ENCODE measurements around the gene ACKR3. TPM values are rescaled to one million over a fixed set of nuclear protein-coding genes. Genes with fewer than 3 reads are reported as not detected.

Gene ACKR3
- total RNA-seq, 1 experiment from 2014 or later, result 3.9 TPM

DNA sequence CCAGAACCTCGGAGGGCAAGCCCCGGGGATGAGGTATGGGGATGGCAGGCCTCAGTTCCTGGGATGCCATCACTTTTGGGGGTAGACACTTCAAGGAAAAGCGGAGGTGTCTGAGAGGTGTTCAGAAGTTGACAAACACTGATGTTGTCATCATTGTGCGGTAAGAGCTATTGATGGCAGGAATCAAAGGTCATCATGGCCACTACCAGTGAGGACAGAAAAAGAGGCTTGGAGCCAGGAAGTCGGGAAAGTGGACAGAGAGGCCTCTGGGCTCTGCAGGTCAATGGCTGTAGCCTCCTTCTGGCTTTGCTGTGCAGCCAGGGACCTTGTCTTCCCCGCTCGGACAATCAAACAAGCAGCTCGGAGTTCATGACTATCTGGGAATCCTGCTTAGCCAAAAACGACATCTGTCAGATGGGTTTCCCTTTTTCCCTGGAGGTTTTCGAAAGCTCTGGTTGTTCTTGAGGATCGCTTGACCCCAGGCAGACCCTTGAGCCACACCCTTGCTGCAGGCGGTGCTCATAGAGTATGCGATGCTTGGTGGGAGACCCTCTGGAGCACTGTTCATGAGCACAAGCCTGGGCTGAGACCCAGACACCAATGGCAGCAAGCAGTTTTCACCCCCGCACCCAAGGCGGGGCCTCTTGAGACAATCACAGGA is 19.4 kb downstream of the ACKR3 start:
- Mint-ChIP-seq H3K9me3 (ENCODE audit: unreplicated experiment) (no peaks in the 10 kb centered on the region), H3K4me3 (ENCODE audit: unreplicated experiment) (no peak overlapping the region), H3K27ac (ENCODE audit: unreplicated experiment) (no peak overlapping the region), H3K36me3 (ENCODE audit: insufficient read depth, unreplicated experiment) (no peaks in the 10 kb centered on the region), H3K4me1 (ENCODE audit: low read depth, unreplicated experiment) (no peaks in the 10 kb centered on the region), H3K27me3 (ENCODE audit: insufficient read depth, unreplicated experiment) (no peaks in the 10 kb centered on the region)
- H3K9me3 ChIP-seq, result no peaks in the 10 kb centered on the region
- H3K36me3 ChIP-seq (ENCODE audit: control insufficient read depth, insufficient read depth, low read length), result no peaks in the 10 kb centered on the region
- H3K4me1 ChIP-seq, result no peaks in the 10 kb centered on the region
- H3K27me3 ChIP-seq (replicated peaks; ENCODE audit: control insufficient read depth, insufficient read depth, low read length), result no peaks in the 10 kb centered on the region
- no peak overlapping the region for H3K4me3 ChIP-seq (ENCODE audit: low read depth, low read length)
- intact Hi-C loops (cut with micrococcal nuclease; ENCODE audit: unreplicated experiment), result no loop called here
- ChIA-PET POLR2A (no interaction called here), CTCF (no interaction called here)
- DNase-seq, result no peak
- no TSS peak for BruUV-seq (replicated peaks)
- TF ChIP-seq, protein P1, sequence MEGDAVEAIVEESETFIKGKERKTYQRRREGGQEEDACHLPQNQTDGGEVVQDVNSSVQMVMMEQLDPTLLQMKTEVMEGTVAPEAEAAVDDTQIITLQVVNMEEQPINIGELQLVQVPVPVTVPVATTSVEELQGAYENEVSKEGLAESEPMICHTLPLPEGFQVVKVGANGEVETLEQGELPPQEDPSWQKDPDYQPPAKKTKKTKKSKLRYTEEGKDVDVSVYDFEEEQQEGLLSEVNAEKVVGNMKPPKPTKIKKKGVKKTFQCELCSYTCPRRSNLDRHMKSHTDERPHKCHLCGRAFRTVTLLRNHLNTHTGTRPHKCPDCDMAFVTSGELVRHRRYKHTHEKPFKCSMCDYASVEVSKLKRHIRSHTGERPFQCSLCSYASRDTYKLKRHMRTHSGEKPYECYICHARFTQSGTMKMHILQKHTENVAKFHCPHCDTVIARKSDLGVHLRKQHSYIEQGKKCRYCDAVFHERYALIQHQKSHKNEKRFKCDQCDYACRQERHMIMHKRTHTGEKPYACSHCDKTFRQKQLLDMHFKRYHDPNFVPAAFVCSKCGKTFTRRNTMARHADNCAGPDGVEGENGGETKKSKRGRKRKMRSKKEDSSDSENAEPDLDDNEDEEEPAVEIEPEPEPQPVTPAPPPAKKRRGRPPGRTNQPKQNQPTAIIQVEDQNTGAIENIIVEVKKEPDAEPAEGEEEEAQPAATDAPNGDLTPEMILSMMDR (IDR thresholded peaks at IDR 0.05; ENCODE audit: insufficient read depth in 1 of 2, low read depth in 1 of 2, low read length in 1 of 2, severe bottlenecking in 1 of 2, unreplicated experiment in 1 of 2), result no peak

DNA sequence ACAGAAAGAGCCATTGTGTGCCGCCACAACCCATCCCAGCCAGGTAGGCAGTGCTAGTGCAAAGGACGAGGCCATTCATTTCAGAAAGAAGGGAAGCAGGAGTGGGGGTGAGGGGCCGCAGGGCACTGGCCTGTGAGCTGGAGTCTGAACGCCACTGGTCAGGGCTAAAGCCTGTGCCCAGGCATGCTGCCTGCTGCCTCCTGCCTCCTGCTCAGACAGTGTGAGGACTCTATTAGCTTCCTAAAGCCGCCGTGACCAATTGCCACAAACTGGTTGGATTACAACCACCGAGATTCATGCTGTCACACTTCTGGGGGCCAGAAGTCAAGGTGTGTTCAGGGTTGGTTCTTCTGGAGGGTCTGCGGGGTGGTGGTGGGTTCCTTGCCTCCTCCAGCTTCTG is 21.2 kb downstream of the ACKR3 start:
- BruUV-seq (replicated peaks), result no TSS peak
- CTCF ChIA-PET, result no interaction called here
- no peak overlapping the region for H3K4me3 Mint-ChIP-seq (ENCODE audit: unreplicated experiment)
- no peaks in the 10 kb centered on the region for H3K27me3 Mint-ChIP-seq (ENCODE audit: insufficient read depth, unreplicated experiment)
- no peaks in the 10 kb centered on the region for H3K36me3 Mint-ChIP-seq (ENCODE audit: insufficient read depth, unreplicated experiment)
- H3K27ac Mint-ChIP-seq (ENCODE audit: unreplicated experiment), result no peak overlapping the region
- no peaks in the 10 kb centered on the region for H3K9me3 Mint-ChIP-seq (ENCODE audit: unreplicated experiment)
- DNase-seq, result no peak
- H3K9me3 ChIP-seq, result no peaks in the 10 kb centered on the region
- TF ChIP-seq, protein P1 (IDR thresholded peaks at IDR 0.05; ENCODE audit: insufficient read depth in 1 of 2, low read depth in 1 of 2, low read length in 1 of 2, severe bottlenecking in 1 of 2, unreplicated experiment in 1 of 2), result no peak
- intact Hi-C loops (cut with micrococcal nuclease; ENCODE audit: unreplicated experiment), result no loop called here
- no peaks in the 10 kb centered on the region for H3K4me1 Mint-ChIP-seq (ENCODE audit: low read depth, unreplicated experiment)
- no peaks in the 10 kb centered on the region for H3K27me3 ChIP-seq (replicated peaks; ENCODE audit: control insufficient read depth, insufficient read depth, low read length)
- no peaks in the 10 kb centered on the region for H3K4me1 ChIP-seq
- POLR2A ChIA-PET, result no interaction called here
- no peak overlapping the region for H3K4me3 ChIP-seq (ENCODE audit: low read depth, low read length)
- no peaks in the 10 kb centered on the region for H3K36me3 ChIP-seq (ENCODE audit: control insufficient read depth, insufficient read depth, low read length)

DNA sequence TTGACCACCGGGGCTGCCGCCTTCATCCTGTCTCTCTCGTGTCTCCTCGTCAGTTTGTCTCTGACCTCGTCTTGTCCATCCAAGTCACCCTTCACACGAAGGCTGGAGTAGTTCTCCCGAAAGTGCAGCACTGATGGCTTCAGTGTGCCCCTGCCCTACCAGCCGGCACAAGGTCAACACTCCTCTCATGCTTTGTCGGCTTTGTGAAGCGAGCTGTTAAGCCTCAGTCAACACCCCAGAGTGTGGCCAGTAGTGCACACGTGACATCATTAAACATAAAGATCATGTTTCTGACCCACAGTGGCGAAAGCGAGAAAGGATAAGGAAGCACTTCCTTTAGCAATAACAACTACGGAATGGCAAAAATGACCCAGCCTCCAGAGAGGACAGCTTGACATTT is 23.2 kb downstream of the ACKR3 start:
- POLR2A ChIA-PET, result no interaction called here

More for the DNA sequence above, 23.2 kb downstream of the ACKR3 start:
- CTCF ChIA-PET, result no interaction called here
- Mint-ChIP-seq H3K27me3 (ENCODE audit: insufficient read depth, unreplicated experiment) (no peaks in the 10 kb centered on the region), H3K36me3 (ENCODE audit: insufficient read depth, unreplicated experiment) (no peaks in the 10 kb centered on the region), H3K4me3 (ENCODE audit: unreplicated experiment) (no peak overlapping the region), H3K9me3 (ENCODE audit: unreplicated experiment) (no peaks in the 10 kb centered on the region), H3K4me1 (ENCODE audit: low read depth, unreplicated experiment) (no peaks in the 10 kb centered on the region), H3K27ac (ENCODE audit: unreplicated experiment) (no peak overlapping the region)
- H3K4me1 ChIP-seq, result no peaks in the 10 kb centered on the region
- H3K27me3 ChIP-seq (replicated peaks; ENCODE audit: control insufficient read depth, insufficient read depth, low read length), result no peaks in the 10 kb centered on the region
- DNase-seq, result no peak
- BruUV-seq (replicated peaks), result no TSS peak
- H3K9me3 ChIP-seq, result no peaks in the 10 kb centered on the region
- intact Hi-C loops (cut with micrococcal nuclease; ENCODE audit: unreplicated experiment), result no loop called here
- no peak overlapping the region for H3K4me3 ChIP-seq (ENCODE audit: low read depth, low read length)
- TF ChIP-seq, protein P1 (IDR thresholded peaks at IDR 0.05; ENCODE audit: insufficient read depth in 1 of 2, low read depth in 1 of 2, low read length in 1 of 2, severe bottlenecking in 1 of 2, unreplicated experiment in 1 of 2), result no peak
- H3K36me3 ChIP-seq (ENCODE audit: control insufficient read depth, insufficient read depth, low read length), result no peaks in the 10 kb centered on the region

Data from Caco-2 (cell line).